Epithelial cell of alveolus of lung (primary cell): ENCODE results near the gene SLFN12L. TPM values are rescaled to one million over a fixed set of nuclear protein-coding genes. Genes with fewer than 3 reads are reported as not detected.

Source experiments
- total RNA-seq: library from RNA; depleted of rRNA; stranded (reverse); fragments of >200 nt; gene quantifications from 2 replicates; pipeline ENCODE4 v1.2.1, GENCODE V29; 2015

Gene SLFN12L
- total RNA-seq: 0.13 TPM in 1 of 2 replicates, not detected in the other

DNA sequence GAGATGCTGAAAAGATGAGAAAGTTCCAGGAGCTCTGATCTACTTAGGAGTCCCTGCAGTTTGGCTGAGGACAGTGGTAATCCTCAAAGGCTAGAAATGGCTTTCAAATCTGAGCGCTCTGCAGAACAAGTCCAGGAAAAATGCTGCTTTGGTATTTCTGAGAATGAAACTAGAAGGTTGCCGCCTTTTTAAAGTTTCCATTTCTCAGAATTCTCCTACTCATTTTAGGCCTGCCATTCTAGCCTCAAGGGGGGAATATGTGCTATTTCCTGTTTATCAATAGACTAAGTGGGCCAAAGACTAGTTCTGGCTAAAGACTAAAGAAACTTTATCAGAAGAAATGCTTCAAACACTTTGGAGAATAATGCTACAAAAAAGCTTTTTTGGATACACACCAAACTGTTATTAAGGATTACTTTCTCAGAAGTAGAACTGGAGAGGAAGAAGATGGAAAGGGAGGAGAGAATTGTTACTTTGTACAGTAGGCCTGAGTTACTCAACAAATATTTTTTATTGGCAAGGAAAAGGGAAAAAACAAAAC, at the start of gene SLFN12L:
SLFN12L (minus strand) TSS at position 78 of the 541 bp plus-strand sequence. CDS start 15,314 bp downstream, outside the sequence.

DNA sequence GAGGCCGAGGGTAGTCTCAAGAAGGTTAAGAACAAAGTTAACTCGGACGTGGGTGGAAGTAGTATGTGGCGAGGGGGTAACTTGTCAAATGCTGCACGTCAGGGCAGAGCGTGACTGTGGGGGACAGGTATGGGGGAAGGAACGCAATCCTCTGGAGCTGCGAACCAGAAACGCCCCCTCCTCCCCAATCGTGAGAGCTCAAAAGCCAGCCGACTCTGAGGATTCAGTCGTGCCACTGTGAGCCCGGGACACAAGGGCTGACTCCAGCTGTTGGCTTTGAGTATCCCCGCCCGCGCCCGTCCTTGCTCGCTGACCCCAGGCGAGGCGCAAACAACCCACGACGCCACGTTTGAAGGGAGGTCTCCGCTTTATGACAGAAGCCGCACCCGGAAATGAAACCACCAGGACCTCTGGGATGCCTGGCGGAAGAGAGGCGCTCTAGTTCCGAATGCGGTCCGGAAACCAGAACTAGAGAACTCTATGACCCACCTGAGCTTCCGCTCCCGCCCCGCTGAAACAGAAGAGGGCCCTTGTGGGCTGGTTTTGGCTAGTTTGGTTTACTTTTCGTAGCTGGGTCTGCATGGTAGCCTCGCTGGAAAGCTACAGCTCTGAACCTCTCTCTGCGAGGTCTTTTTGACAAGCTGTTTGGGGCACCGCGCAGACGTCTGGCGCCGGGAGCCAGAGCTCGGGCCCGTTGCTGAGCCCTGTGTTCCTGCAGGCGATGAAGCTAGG, 40.9 kb upstream of the SLFN12L start, which contains the start of gene PEX12:
PEX12 (minus strand) TSS at position 375 of the 732 bp plus-strand sequence. CDS start 550 bp downstream, outside the sequence.

DNA sequence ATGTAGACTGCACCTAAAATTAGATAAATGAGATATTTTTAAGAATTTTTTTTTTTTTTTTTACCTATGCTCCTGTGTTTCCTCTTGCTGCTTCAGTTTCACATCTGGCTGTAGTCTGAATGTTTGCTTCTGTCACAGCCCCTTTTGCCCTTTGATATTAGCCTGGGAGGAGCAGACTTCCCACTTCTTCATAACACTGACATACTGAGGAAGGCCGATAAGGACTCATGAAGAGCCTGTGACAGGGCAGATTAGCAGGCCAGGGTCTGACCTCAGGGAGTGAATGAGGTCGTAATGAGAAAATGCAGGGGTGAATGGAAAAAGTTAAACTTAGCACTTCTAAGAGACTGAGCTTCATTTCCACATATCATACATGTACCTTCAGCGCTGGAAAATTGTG, 23.2 kb upstream of the SLFN12L start, which contains the start of gene SLFN14:
SLFN14 (minus strand) TSS at position 117 of the 400 bp plus-strand sequence. CDS start 2,757 bp downstream, outside the sequence.

DNA sequence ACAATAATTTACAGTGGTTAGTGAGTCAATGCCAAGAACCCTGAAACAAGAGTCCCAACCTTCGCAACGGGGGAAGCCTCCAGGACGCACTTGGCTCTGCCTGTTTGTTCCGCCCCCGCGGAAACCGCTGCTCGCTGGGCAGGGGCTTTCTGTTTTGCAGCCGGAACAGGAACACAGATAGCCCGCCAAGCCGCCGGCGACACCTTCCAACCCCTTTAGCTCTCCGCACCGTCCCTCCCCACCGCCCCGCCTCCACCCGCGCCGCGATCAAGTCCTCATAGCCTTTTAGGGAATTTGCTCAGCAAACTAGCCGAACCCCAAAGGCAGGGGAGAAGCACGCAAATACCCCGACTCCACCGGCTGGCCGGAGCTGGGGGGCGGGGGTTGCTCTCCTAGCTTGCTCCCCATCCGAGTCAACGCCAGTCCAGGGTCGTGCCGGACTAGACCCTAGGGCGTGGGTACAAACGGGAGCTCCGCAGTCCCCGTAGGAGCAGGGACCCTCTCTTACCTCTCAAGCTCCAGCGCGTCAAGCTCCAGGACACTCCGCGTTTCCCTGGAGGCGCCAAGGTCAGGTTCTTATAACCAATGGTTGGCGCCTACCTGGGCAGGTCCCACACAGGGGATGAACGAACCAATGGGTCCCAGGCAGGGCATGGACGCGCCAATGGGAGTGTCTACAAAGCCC, 89.1 kb downstream of the SLFN12L start, which contains the start of gene SLFN13:
SLFN13 (minus strand) TSS at position 553 of the 685 bp plus-strand sequence. CDS start 3,086 bp downstream, outside the sequence.

DNA sequence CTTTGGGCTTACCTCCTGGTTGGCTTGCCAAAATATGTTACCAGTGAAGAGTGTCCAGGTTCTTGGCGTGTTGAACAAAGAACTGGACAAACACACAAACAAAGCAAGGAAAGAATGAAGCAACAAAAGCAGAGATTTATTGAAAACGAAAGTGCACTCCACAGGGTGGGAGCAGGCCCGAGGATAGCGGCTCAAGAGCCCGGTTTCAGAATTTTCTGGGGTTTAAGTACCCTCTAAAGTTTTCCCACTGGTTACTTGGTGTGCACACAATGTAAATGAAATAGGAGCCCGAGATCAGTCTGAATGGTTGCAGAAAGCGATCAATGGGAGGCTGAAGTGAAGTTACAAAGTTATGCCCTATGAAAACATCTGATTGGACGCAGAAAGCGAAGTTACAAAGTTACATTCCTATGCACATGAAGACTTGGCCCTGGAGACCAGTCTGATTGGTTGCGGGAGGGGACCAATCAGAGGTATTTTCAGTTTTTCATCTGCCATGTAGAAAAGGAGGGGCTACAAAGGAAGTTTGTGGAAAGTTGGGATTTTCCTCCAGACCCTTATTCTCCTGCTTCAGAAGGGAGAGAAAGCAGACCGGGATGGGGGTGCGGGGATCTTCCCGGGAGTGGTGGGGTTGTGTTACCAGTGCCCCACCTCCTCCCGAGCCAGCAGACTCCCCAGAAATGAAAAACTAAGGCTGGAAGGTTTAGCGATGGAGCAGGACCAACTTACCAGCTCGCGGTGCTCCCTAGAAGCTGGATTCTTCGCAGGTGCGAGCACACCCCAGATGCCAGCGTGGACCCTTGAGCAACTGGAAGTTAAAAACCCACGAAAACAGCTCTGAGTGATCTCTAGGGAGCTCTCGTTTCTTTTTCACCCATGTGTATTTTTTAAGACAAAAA, 105.1 kb downstream of the SLFN12L start, which contains the start of gene SLFN12:
SLFN12 (minus strand) TSS at position 325 of the 899 bp plus-strand sequence. CDS start 9,472 bp downstream, outside the sequence.

Other genes with a start within 250 kb of the SLFN12L start
- gene SLFN11, start 164.1 kb downstream of the SLFN12L start, total RNA-seq: 36.2 and 64.8 TPM in 2 replicates
- 13.7 and 14.8 TPM in 2 replicates for gene SLFN12, start 105.2 kb downstream of the SLFN12L start, total RNA-seq
- 1.8 and 2.6 TPM in 2 replicates for gene SLFN13, start 88.9 kb downstream of the SLFN12L start, total RNA-seq
- gene SLFN14, start 23.1 kb upstream of the SLFN12L start, total RNA-seq: not detected in 2 replicates
- gene PEX12, start 40.9 kb upstream of the SLFN12L start, total RNA-seq: 4.7 and 6.7 TPM in 2 replicates
- 80.9 and 86.1 TPM in 2 replicates for gene AP2B1, start 49.6 kb upstream of the SLFN12L start, total RNA-seq
- 4.0 and 11.3 TPM in 2 replicates for gene RASL10B, start 194.0 kb upstream of the SLFN12L start, total RNA-seq
- not detected in 2 replicates for gene GAS2L2, start 215.6 kb upstream of the SLFN12L start, total RNA-seq
- gene C17orf50, start 223.2 kb upstream of the SLFN12L start, total RNA-seq: not detected in 2 replicates